Ascending aorta (tissue), 2 donors: Measurements from ENCODE around the gene ARID1B. TPM values are rescaled to one million over a fixed set of nuclear protein-coding genes. Genes with fewer than 3 reads are reported as not detected.
"Not testable (repeated sequence)": the region's sequence is repeated elsewhere in the genome, so short reads cannot be mapped to it uniquely, and the experiment has no call there.

Experiments
- DNase-seq, 2 donors: peaks; one replicate each; pipeline ENCODE4 v3.0.0-alpha.2; 2019; ENCODE audit warnings: low spot score in 2 of 2
- H3K27ac ChIP-seq, 2 donors: fragments of 200-600 bp; sonication (generic); one replicate each; pipeline ENCODE4 v1.5.1; 2016 to 2017; ENCODE audit warnings: mild to moderate bottlenecking in 1 of 2
- H3K27me3 ChIP-seq: fragments of 200-600 bp; sonication (generic); one replicate; pipeline ENCODE4 v1.5.1; 2017
- H3K36me3 ChIP-seq, 2 donors: fragments of 200-600 bp; sonication (generic); one replicate each; pipeline ENCODE4 v1.5.1; 2016
- H3K4me1 ChIP-seq, 2 donors: fragments of 200-600 bp; sonication (generic); one replicate each; pipeline ENCODE4 v1.5.1; 2016 to 2017; ENCODE audit warnings: mild to moderate bottlenecking in 1 of 2
- H3K4me3 ChIP-seq, 2 donors: fragments of 200-600 bp; sonication (generic); one replicate each; pipeline ENCODE4 v1.5.1; 2016 to 2017; ENCODE audit warnings: mild to moderate bottlenecking in 1 of 2
- H3K9me3 ChIP-seq, 2 donors: fragments of 200-600 bp; sonication (generic); one replicate each; pipeline ENCODE4 v1.5.1; 2016
- intact Hi-C: fragments of 100-400 bp; cut with DNase I; formaldehyde crosslinking; loops from one replicate; pipeline ENCODE4 v1.15.1; 2023
- total RNA-seq: library from RNA; depleted of rRNA; stranded (reverse); fragments of >200 nt; gene quantifications from one replicate; pipeline ENCODE4 v1.1.0, GENCODE V29; 2016
- TF ChIP-seq, protein P1 (sequence below), 3 experiments: fragments of 200-600 bp in 2 of 3; fragments of 450-650 bp in 1 of 3; sonication (generic) in 2 of 3; IDR thresholded peaks; one replicate each; pipeline ENCODE4 v1.5.1; 2016 to 2019; ENCODE audit warnings: antibody characterized with exemption in 3 of 3, mild to moderate bottlenecking in 1 of 3, moderate library complexity in 1 of 3

The ARID1B gene
- total RNA-seq, 1 donor from 2014 or later: 97.9 TPM

DNA sequence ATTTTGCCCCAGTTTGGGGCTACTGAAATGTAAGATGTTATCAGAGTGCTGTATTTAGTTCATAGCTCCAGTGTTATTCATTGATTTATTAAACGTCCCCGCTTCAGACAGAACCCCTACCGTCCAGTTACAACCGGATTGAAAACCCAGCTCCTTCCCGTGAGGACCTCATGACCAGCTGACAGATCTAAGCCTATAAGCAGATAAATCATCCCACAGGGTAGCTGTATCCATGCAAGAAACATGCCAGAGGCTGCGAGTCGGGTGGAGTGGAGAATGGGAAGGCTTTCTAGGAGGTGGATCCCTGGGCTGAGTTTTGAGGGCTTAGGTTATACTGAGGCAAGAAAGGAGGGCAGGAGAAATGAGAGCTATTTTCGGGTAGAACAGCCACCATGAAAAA is 260.0 kb downstream of the ARID1B start:
- H3K4me3 ChIP-seq: peak overlapping the region in 1 of 2 donors; percentile 7
- peaks cover 4 to 39% of the 10 kb centered on the region in 2 donors for H3K4me1 ChIP-seq
- TF ChIP-seq, protein P1, sequence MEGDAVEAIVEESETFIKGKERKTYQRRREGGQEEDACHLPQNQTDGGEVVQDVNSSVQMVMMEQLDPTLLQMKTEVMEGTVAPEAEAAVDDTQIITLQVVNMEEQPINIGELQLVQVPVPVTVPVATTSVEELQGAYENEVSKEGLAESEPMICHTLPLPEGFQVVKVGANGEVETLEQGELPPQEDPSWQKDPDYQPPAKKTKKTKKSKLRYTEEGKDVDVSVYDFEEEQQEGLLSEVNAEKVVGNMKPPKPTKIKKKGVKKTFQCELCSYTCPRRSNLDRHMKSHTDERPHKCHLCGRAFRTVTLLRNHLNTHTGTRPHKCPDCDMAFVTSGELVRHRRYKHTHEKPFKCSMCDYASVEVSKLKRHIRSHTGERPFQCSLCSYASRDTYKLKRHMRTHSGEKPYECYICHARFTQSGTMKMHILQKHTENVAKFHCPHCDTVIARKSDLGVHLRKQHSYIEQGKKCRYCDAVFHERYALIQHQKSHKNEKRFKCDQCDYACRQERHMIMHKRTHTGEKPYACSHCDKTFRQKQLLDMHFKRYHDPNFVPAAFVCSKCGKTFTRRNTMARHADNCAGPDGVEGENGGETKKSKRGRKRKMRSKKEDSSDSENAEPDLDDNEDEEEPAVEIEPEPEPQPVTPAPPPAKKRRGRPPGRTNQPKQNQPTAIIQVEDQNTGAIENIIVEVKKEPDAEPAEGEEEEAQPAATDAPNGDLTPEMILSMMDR (IDR thresholded peaks at IDR 0.05): no peak
- H3K9me3 ChIP-seq: no peaks in the 10 kb centered on the region
- intact Hi-C loops: loop anchor here (5.0 kb wide), 1 partner anchor 130 kb away; no protein-coding TSS in a partner anchor
- no peaks in the 10 kb centered on the region for H3K36me3 ChIP-seq
- DNase-seq: no peak
- H3K27ac ChIP-seq: peak overlapping the region; percentile 8 to 32
- H3K27me3 ChIP-seq: no peaks in the 10 kb centered on the region

DNA sequence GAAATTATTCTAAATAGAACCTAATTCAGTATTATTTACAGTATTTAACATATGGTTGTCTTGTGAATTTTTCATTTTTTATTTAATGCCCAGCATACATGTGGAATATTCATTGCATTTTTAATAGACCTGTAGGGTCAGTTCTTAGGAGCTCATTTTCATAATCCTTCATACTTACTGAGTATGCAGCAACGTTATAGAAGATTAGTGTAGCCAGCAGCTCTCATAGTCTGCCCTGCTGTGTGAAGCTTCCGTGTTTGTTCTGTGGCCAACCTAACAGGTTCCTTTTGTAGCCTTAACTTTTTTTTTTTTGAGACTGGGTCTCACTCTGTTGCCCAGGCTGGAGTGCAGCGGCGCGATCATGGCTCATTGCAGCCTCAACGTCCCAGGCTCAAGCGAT is 261.4 kb downstream of the ARID1B start:
- no peak overlapping the region for H3K4me3 ChIP-seq
- TF ChIP-seq, protein P1 (IDR thresholded peaks at IDR 0.05): no peak
- no peak for DNase-seq
- H3K4me1 ChIP-seq: peaks cover 0 to 32% of the 10 kb centered on the region in 2 donors
- intact Hi-C loops: loop anchor here (5.0 kb wide), 1 partner anchor 129 kb away; no protein-coding TSS in a partner anchor
- no peaks in the 10 kb centered on the region for H3K27me3 ChIP-seq
- H3K9me3 ChIP-seq: no peaks in the 10 kb centered on the region
- no peak overlapping the region for H3K27ac ChIP-seq
- H3K36me3 ChIP-seq: no peaks in the 10 kb centered on the region

- not testable (repeated sequence) for H3K27me3 ChIP-seq, H3K4me3 ChIP-seq, H3K9me3 ChIP-seq, DNase-seq, H3K36me3 ChIP-seq, H3K27ac ChIP-seq
- peaks cover 0 to 26% of the 10 kb centered on the region in 2 donors for H3K4me1 ChIP-seq
- intact Hi-C loops: loop anchor here (5.0 kb wide), 1 partner anchor 128 kb away; no protein-coding TSS in a partner anchor
Observed at GRCh38 chr6:157039639-157040038, 262.5 kb downstream of the ARID1B start.

GRCh38 chr6:157040191-157040590 is 263.0 kb downstream of the ARID1B start:
- Histone ChIP-seq H3K4me3 (no peak overlapping the region), H3K4me1 (peaks cover 0 to 24% of the 10 kb centered on the region in 2 donors), H3K36me3 (no peaks in the 10 kb centered on the region), H3K27me3 (no peaks in the 10 kb centered on the region), H3K27ac (no peak overlapping the region), H3K9me3 (no peaks in the 10 kb centered on the region)
- intact Hi-C loops: no loop called here
- no peak for DNase-seq
- TF ChIP-seq, protein P1 (IDR thresholded peaks at IDR 0.05): no peak

DNA sequence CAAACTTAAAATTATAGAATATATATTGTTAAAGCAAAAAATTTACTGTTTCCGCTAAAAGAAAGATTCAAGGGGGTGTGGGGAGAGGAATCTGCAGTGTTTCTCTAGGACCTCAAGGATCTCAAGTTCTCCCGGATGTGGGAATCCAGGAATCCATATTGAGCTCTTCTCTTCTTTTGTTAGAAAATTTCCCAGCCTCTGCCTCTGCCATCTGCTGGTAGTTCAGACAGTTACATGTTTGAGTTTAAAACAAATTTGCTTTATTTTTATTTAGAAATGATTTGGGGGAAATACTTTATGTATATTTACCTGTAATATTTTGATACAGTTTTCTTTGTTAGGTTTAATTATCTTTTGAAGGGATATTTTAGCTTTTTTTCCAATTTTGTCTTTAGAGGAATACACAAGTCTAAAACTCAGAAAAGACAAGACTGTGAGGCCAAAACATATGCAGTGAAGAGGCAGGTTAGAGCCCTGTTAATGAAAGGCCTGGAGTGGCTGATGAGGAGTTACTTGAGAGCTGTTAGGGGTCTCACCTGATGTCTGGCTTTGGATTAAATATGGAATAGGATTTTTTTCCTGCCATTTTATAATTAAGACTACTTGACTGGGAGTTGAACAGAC is 268.8 kb downstream of the ARID1B start:
- Histone ChIP-seq H3K36me3 (no peaks in the 10 kb centered on the region), H3K27me3 (no peaks in the 10 kb centered on the region), H3K4me3 (no peak overlapping the region), H3K4me1 (peaks cover 0 to 12% of the 10 kb centered on the region in 2 donors), H3K9me3 (no peaks in the 10 kb centered on the region), H3K27ac (no peak overlapping the region)
- DNase-seq: no peak
- TF ChIP-seq, protein P1 (IDR thresholded peaks at IDR 0.05): peak; percentile 9 to 52 (median 45)
- intact Hi-C loops: no loop called here

DNA sequence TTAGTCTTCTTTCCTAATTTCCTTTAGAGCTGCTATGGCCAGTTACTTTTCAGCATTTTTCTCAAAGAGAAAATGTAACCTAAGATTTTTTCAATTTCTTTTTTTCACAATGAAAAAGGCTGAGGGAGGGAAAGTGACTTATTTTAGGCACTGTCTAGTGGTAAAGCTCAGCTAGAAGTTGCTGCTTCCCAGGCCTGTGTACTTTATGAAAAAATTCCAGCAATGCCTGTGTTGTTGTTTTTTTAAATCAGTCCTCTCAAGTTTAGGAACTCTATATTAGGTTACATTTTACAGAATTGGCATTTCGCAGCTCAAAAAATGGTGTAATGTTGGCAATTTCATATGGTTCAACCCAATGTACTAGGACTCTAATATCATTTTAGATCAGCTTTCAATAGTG is 269.6 kb downstream of the ARID1B start:
- Histone ChIP-seq H3K4me1 (peaks cover 0 to 12% of the 10 kb centered on the region in 2 donors), H3K36me3 (no peaks in the 10 kb centered on the region), H3K9me3 (no peaks in the 10 kb centered on the region), H3K27ac (no peak overlapping the region), H3K4me3 (no peak overlapping the region), H3K27me3 (no peaks in the 10 kb centered on the region)
- no peak for DNase-seq
- TF ChIP-seq, protein P1 (IDR thresholded peaks at IDR 0.05): no peak
- intact Hi-C loops: no loop called here
